HepG2 (cell line): ENCODE measurements around the gene DNMT1. TPM values are rescaled to one million over a fixed set of nuclear protein-coding genes. Genes with fewer than 3 reads are reported as not detected.

Experiments used
- ATAC-seq: fragments of 200-7000 bp; cut with Tn5 transposase; 3 replicates; pipeline ENCODE4 v1.9.1; 2020; ENCODE audit warnings: mild to moderate bottlenecking, moderate library complexity
- BruUV-seq: library from RNA; stranded (reverse); fragments of 400-500 nt; replicated peaks from 2 replicates; lab custom pipeline; 2021; lab: Mats Ljungman, UMichigan
- CTCF ChIA-PET: fragments of 300-600 bp; formaldehyde crosslinking; extraction: SDS; loops from one replicate; lab custom pipeline; 2021; ENCODE audit warnings: low total read pairs, inconsistent platforms, low intra/inter-chr PET ratio; lab: Yijun Ruan, JAX
- POLR2A ChIA-PET: fragments of 350-600 bp; sonication (Branson Sonifier 250); formaldehyde crosslinking; loops from one replicate; lab custom pipeline; 2020; ENCODE audit warnings: antibody characterized with exemption, inconsistent platforms; lab: Yijun Ruan, JAX
- DNase-seq: peaks from one replicate; pipeline ENCODE4 v3.0.0-alpha.2; 2015; ENCODE audit warnings: low spot score
- FAIRE-seq: peaks from 3 replicates; lab custom pipeline; 2011; peaks lifted over from hg19 to GRCh38; lab: Jason Lieb, UNC
- H2AFZ ChIP-seq: one replicate; pipeline ENCODE4 v1.6.1; 2011; ENCODE audit warnings: low read length, inconsistent platforms
- H3K27ac ChIP-seq: fragments of 300-600 bp; 3 replicates; pipeline ENCODE4 v1.8.0; 2011; ENCODE audit warnings: mixed run types, mild to moderate bottlenecking, mixed read lengths, low read length, inconsistent platforms; ENCODE audit not compliant: insufficient read depth; ENCODE audit errors: extremely low read length
- H3K27me3 ChIP-seq, 2 experiments: fragments of 200-600 bp in 1 of 2; 2 replicates in 1 of 2; 3 replicates in 1 of 2; pipeline versions ENCODE4 v1.6.0 to v1.8.0; 2011; ENCODE audit warnings: low read length in 2 of 2, mild to moderate bottlenecking in 2 of 2, moderate library complexity in 2 of 2, inconsistent platforms in 1 of 2; ENCODE audit not compliant: insufficient read depth in 2 of 2, control insufficient read depth in 1 of 2
- H3K36me3 ChIP-seq, 2 experiments: fragments of 200-600 bp in 1 of 2; replicated peaks in 1 of 2; 2 replicates in 1 of 2; 3 replicates in 1 of 2; pipeline versions ENCODE4 v1.5.1 to v1.8.0; 2011; ENCODE audit warnings: low read length in 2 of 2, inconsistent platforms in 1 of 2; ENCODE audit not compliant: insufficient read depth in 2 of 2, control insufficient read depth in 1 of 2
- H3K4me1 ChIP-seq: 2 replicates; pipeline ENCODE4 v1.5.1; 2012; ENCODE audit warnings: low read length, inconsistent platforms; ENCODE audit not compliant: insufficient read depth
- H3K4me2 ChIP-seq: 2 replicates; pipeline ENCODE4 v1.6.0; 2011; ENCODE audit warnings: low read depth, low read length, inconsistent platforms
- H3K4me3 ChIP-seq, 3 experiments: fragments of 200-600 bp in 1 of 3; sonication (generic), shearing (Covaris generic) in 1 of 3; replicated peaks in 1 of 3; 2 replicates each; pipeline ENCODE4 v1.5.1; 2011 to 2016; ENCODE audit warnings: low read length in 3 of 3, inconsistent platforms in 2 of 3, low read depth in 2 of 3, mild to moderate bottlenecking in 2 of 3, control low read depth in 1 of 3, mixed read lengths in 1 of 3; ENCODE audit not compliant: insufficient read depth in 1 of 3
- H3K79me2 ChIP-seq: one replicate; pipeline ENCODE4 v1.6.1; 2011; ENCODE audit warnings: low read length, inconsistent platforms; ENCODE audit not compliant: insufficient read depth
- H3K9ac ChIP-seq: 2 replicates; pipeline ENCODE4 v1.6.0; 2011; ENCODE audit warnings: mild to moderate bottlenecking, low read depth, low read length, inconsistent platforms; ENCODE audit not compliant: insufficient read depth
- H3K9me3 ChIP-seq: 2 replicates; pipeline ENCODE4 v1.5.1; 2012; ENCODE audit warnings: mild to moderate bottlenecking, low read length
- H4K20me1 ChIP-seq: 2 replicates; pipeline ENCODE4 v1.6.0; 2011; ENCODE audit warnings: inconsistent platforms, mild to moderate bottlenecking, low read length, moderate library complexity; ENCODE audit not compliant: insufficient read depth
- AGO2 ChIP-seq: fragments of 200-400 bp; formaldehyde crosslinking; optimal IDR thresholded peaks from 2 replicates; pipeline ENCODE3; 2017; ENCODE audit warnings: mild to moderate bottlenecking, low read depth, low read length, moderate library complexity
- ARNT ChIP-seq: fragments of 450-650 bp; IDR thresholded peaks from 2 replicates; pipeline ENCODE4 v1.6.1; 2017
- FIP1L1 ChIP-seq: fragments of 200-400 bp; formaldehyde crosslinking; IDR thresholded peaks from 2 replicates; pipeline ENCODE4 v1.6.1; 2018; ENCODE audit warnings: low read depth, mild to moderate bottlenecking, low read length, moderate library complexity, borderline replicate concordance; ENCODE audit not compliant: insufficient read depth
- KLF16 ChIP-seq, 2 experiments: sonication (generic) in 1 of 2; formaldehyde crosslinking in 1 of 2; IDR thresholded peaks; 2 replicates each; pipeline versions ENCODE4 v1.6.1 to v1.8.0; 2016 to 2023; ENCODE audit warnings: missing genetic modification reagents in 2 of 2, missing compliant biosample characterization in 1 of 2
- MAFK ChIP-seq, 2 experiments: IDR thresholded peaks in 1 of 2; conservative IDR thresholded peaks in 1 of 2; 2 replicates each; pipeline ENCODE4 v1.6.1; 2011; ENCODE audit warnings: improper control_type of control experiment in 2 of 2, low read length in 2 of 2
- ZNF354B ChIP-seq: sonication (generic); formaldehyde crosslinking; IDR thresholded peaks from 2 replicates; pipeline ENCODE4 v1.8.0; 2022; ENCODE audit warnings: mild to moderate bottlenecking, missing genetic modification reagents
- ZNF460 ChIP-seq: sonication (generic); formaldehyde crosslinking; IDR thresholded peaks from 2 replicates; pipeline ENCODE4 v1.5.1; 2020; ENCODE audit warnings: missing genetic modification reagents, mild to moderate bottlenecking, borderline replicate concordance
- ZNF777 ChIP-seq: sonication (generic); formaldehyde crosslinking; IDR thresholded peaks from 2 replicates; pipeline ENCODE4 v1.4.0; 2020; ENCODE audit warnings: missing genetic modification reagents
- WGBS: methylation state at CpG from one replicate; pipeline ENCODE4 v1.1.6; 2017; ENCODE audit warnings: low lambda C conversion rate; 5-methylcytosine and 5-hydroxymethylcytosine counted together
- in situ Hi-C: cut with HindIII; loops from 2 replicates; pipeline ENCODE4 v1.10.0; 2017; ENCODE audit warnings: low pct_unique_long_range_greater_than_20kb; ENCODE audit not compliant: extremely low pct_ligation_motif_present
- intact Hi-C: fragments of 100-400 bp; cut with micrococcal nuclease; formaldehyde crosslinking; loops from one replicate; pipeline ENCODE4 v1.10.0; 2022; ENCODE audit not compliant: unreplicated experiment
- polyA plus RNA-seq, 8 experiments: library from polyadenylated mRNA; depleted of rRNA in 3 of 8; stranded (reverse) in 7 of 8; unstranded in 1 of 8; fragments of >200 nt; fragmentation: Illumina TruSeq in 4 of 8; extraction: Trizol in 4 of 8; gene quantifications; 2 replicates each; pipeline versions ENCODE4 v1.2.1 to v1.2.3, GENCODE V29; 2011 to 2016; ENCODE audit warnings: low read depth in 4 of 8, missing spikeins in 1 of 8, mixed read lengths in 1 of 8; ENCODE audit not compliant: insufficient read depth in 1 of 8
- total RNA-seq, 5 experiments: library from RNA; depleted of rRNA; stranded (reverse); fragments of >200 nt; fragmentation: Illumina TruSeq; extraction: Trizol; gene quantifications; 2 replicates each; pipeline ENCODE4 v1.2.3, GENCODE V29; 2016; ENCODE audit warnings: low read depth in 1 of 5
- TF ChIP-seq, protein P1 (sequence below): sonication (generic); formaldehyde crosslinking; IDR thresholded peaks from 2 replicates; pipeline ENCODE4 v1.4.0; 2020; ENCODE audit warnings: mild to moderate bottlenecking, missing genetic modification reagents
- TF ChIP-seq, protein P2 (sequence below): sonication (generic); formaldehyde crosslinking; IDR thresholded peaks from 2 replicates; pipeline ENCODE4 v1.4.0; 2020; ENCODE audit warnings: missing genetic modification reagents
- TF ChIP-seq, protein P3 (sequence below): sonication (generic); formaldehyde crosslinking; IDR thresholded peaks from 2 replicates; pipeline ENCODE4 v1.4.0; 2020; ENCODE audit warnings: missing genetic modification reagents
- TF ChIP-seq, protein P4 (sequence below): sonication (generic); formaldehyde crosslinking; IDR thresholded peaks from 2 replicates; pipeline ENCODE4 v1.4.0; 2020; ENCODE audit warnings: missing genetic modification reagents

The DNMT1 gene
- total and polyA plus RNA-seq, 2 of the 13 experiments (the other 11 are each of a cell fraction or from before 2014, with no cell fraction given) = 31.2 to 91.1 TPM

DNA sequence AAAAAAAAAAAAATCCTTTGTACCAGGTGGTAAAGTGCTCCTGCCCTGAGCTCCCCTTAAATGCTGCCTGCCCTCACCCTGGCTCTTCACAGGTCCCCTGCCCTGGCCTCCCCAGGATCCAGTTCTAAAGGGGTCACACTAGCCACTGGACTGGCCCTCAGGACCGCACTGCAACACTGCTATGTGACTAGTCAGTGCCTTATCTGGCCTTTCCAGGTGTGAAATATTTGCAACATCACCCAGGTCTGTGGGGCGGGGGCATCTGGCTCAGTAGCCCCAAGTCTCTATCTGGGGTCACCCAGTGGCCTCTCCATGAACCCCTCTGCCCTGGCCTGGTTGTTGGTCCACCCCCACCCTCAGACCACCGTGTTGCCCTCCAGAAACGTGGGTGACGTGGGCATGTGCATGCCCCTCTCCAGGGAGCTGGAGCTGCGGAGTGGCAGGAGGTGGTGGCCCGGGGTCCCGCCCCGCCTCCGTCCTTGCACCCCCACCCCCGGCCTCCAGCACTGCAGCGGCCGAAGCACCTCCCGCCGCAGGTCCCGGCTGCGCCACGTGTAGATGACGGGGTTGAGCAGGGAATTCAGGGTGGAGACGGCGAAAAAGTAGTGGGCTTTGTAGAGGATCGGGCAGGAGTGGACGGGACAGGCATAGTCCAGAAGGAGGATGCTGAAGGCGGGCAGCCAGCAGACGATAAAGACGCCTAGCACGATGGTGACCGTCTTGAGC, 28.9 kb upstream of the DNMT1 start:
- Histone ChIP-seq H4K20me1 (no peaks in the 10 kb centered on the region), H3K4me3 (no peak overlapping the region), H3K27ac (no peak overlapping the region), H3K4me2 (no peak overlapping the region), H2AFZ (no peak overlapping the region), H3K79me2 (no peaks in the 10 kb centered on the region), H3K9me3 (no peaks in the 10 kb centered on the region), H3K36me3 (no peaks in the 10 kb centered on the region), H3K9ac (no peak overlapping the region), H3K4me1 (peaks cover 23% of the 10 kb centered on the region), H3K27me3 (no peaks in the 10 kb centered on the region; a peak in 1 of 5 replicates)
- DNase-seq (no peak), ATAC-seq (no peak), FAIRE-seq (no peak)
- 91% methylated on average over 27 of the region's 28 CpGs for WGBS
- no TSS peak for BruUV-seq
- ChIA-PET CTCF (no interaction called here), POLR2A (no interaction called here)
- in situ Hi-C loops (no loop called here), intact Hi-C loops (no loop called here)
- TF ChIP-seq, protein P1, sequence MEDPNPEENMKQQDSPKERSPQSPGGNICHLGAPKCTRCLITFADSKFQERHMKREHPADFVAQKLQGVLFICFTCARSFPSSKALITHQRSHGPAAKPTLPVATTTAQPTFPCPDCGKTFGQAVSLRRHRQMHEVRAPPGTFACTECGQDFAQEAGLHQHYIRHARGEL (CRISPR knock-in tag) = no peak
- TF ChIP-seq FIP1L1 (no peak), MAFK (conservative IDR thresholded peaks at IDR 0.05 in 1 of 2, IDR thresholded peaks at IDR 0.05 in 1 of 2; ENCODE audit: low read length in 2 of 2) (no peak), ZNF777 (CRISPR knock-in tag) (no peak), ARNT (no peak), AGO2 (no peak), KLF16 (CRISPR knock-in tag; IDR thresholded peaks at IDR 0.05) (no peak), ZNF354B (CRISPR knock-in tag) (no peak), ZNF460 (CRISPR knock-in tag) (no peak)
- TF ChIP-seq, protein P2, sequence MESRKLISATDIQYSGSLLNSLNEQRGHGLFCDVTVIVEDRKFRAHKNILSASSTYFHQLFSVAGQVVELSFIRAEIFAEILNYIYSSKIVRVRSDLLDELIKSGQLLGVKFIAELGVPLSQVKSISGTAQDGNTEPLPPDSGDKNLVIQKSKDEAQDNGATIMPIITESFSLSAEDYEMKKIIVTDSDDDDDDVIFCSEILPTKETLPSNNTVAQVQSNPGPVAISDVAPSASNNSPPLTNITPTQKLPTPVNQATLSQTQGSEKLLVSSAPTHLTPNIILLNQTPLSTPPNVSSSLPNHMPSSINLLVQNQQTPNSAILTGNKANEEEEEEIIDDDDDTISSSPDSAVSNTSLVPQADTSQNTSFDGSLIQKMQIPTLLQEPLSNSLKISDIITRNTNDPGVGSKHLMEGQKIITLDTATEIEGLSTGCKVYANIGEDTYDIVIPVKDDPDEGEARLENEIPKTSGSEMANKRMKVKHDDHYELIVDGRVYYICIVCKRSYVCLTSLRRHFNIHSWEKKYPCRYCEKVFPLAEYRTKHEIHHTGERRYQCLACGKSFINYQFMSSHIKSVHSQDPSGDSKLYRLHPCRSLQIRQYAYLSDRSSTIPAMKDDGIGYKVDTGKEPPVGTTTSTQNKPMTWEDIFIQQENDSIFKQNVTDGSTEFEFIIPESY (CRISPR knock-in tag) = no peak
- TF ChIP-seq, protein P3, sequence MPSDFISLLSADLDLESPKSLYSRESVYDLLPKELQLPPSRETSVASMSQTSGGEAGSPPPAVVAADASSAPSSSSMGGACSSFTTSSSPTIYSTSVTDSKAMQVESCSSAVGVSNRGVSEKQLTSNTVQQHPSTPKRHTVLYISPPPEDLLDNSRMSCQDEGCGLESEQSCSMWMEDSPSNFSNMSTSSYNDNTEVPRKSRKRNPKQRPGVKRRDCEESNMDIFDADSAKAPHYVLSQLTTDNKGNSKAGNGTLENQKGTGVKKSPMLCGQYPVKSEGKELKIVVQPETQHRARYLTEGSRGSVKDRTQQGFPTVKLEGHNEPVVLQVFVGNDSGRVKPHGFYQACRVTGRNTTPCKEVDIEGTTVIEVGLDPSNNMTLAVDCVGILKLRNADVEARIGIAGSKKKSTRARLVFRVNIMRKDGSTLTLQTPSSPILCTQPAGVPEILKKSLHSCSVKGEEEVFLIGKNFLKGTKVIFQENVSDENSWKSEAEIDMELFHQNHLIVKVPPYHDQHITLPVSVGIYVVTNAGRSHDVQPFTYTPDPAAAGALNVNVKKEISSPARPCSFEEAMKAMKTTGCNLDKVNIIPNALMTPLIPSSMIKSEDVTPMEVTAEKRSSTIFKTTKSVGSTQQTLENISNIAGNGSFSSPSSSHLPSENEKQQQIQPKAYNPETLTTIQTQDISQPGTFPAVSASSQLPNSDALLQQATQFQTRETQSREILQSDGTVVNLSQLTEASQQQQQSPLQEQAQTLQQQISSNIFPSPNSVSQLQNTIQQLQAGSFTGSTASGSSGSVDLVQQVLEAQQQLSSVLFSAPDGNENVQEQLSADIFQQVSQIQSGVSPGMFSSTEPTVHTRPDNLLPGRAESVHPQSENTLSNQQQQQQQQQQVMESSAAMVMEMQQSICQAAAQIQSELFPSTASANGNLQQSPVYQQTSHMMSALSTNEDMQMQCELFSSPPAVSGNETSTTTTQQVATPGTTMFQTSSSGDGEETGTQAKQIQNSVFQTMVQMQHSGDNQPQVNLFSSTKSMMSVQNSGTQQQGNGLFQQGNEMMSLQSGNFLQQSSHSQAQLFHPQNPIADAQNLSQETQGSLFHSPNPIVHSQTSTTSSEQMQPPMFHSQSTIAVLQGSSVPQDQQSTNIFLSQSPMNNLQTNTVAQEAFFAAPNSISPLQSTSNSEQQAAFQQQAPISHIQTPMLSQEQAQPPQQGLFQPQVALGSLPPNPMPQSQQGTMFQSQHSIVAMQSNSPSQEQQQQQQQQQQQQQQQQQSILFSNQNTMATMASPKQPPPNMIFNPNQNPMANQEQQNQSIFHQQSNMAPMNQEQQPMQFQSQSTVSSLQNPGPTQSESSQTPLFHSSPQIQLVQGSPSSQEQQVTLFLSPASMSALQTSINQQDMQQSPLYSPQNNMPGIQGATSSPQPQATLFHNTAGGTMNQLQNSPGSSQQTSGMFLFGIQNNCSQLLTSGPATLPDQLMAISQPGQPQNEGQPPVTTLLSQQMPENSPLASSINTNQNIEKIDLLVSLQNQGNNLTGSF (CRISPR knock-in tag) = no peak
- TF ChIP-seq, protein P4, sequence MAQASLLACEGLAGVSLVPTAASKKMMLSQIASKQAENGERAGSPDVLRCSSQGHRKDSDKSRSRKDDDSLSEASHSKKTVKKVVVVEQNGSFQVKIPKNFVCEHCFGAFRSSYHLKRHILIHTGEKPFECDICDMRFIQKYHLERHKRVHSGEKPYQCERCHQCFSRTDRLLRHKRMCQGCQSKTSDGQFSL (CRISPR knock-in tag) = no peak
